ENCODE data around the gene PIEZO1. TPM values are rescaled to one million over a fixed set of nuclear protein-coding genes. Genes with fewer than 3 reads are reported as not detected.
A peak's percentile ranks its signal among the peaks of the same experiment; 100 is the strongest.

PIEZO1 gene
- polyA plus RNA-seq, 1 of the 3 experiments (the other 2 are of a cell fraction), result 184 TPM

GRCh38 chr16:88737298-88738150, 47.5 kb downstream of the PIEZO1 start (continued):
- TF ChIP-seq USF2 (IDR thresholded peaks at IDR 0.05; ENCODE audit: borderline replicate concordance, low read depth, low read length) (no peak), CTCF (IDR thresholded peaks at IDR 0.05) (peak; percentile 88), FOXM1 (IDR thresholded peaks at IDR 0.05; ENCODE audit: low read depth) (no peak), EZH2phosphoT487 (IDR thresholded peaks at IDR 0.05; ENCODE audit: borderline replicate concordance, low read depth) (no peak), PBX3 (IDR thresholded peaks at IDR 0.05) (no peak), RFX5 (IDR thresholded peaks at IDR 0.05; ENCODE audit: low read length) (no peak)

GRCh38 chr16:88736496-88736895, 48.5 kb downstream of the PIEZO1 start:
- H3K79me2 ChIP-seq (ENCODE audit: insufficient read depth), result peaks cover 6% of the 10 kb centered on the region; the same call in 1 of the 2 replicates
- no peak overlapping the region for H3K9ac ChIP-seq
- no peaks in the 10 kb centered on the region for H3K9me2 ChIP-seq
- no peak overlapping the region for H3K4me3 ChIP-seq (ENCODE audit: low read depth in 2 of 2, low read length in 1 of 2)
- H3F3A ChIP-seq (replicated peaks; ENCODE audit: insufficient read depth), result peaks cover 13% of the 10 kb centered on the region
- H3K4me2 ChIP-seq, result no peak overlapping the region
- CTCF ChIA-PET, result interaction anchor here (0.7 to 17.4 kb wide), 28 partner anchors 14 to 481 kb away, joined by 3 to 540 read pairs (median 7); partner anchors contain the start of genes APRT, CDH15, CDT1 and CTU2
- no peak overlapping the region for H3K27ac ChIP-seq (ENCODE audit: low read depth in 2 of 2, low read length in 1 of 2)
- WGBS (ENCODE audit: low lambda C conversion rate), result 60% methylated on average over 1 of the region's 21 CpGs
- TF ChIP-seq POLR2AphosphoS5 (IDR thresholded peaks at IDR 0.05; ENCODE audit: low read depth, low read length) (no peak), EZH2phosphoT487 (IDR thresholded peaks at IDR 0.05; ENCODE audit: borderline replicate concordance, low read depth) (no peak), USF1 (IDR thresholded peaks at IDR 0.05; ENCODE audit: borderline replicate concordance, low read depth) (no peak), USF2 (IDR thresholded peaks at IDR 0.05; ENCODE audit: borderline replicate concordance, low read depth, low read length) (no peak), PBX3 (IDR thresholded peaks at IDR 0.05) (no peak), CHD2 (IDR thresholded peaks at IDR 0.05; ENCODE audit: low read length, partially characterized antibody) (no peak), MXI1 (IDR thresholded peaks at IDR 0.05; ENCODE audit: low read depth, low read length) (no peak), TEAD4 (IDR thresholded peaks at IDR 0.05; ENCODE audit: borderline replicate concordance, insufficient read depth) (no peak), ZBTB33 (IDR thresholded peaks at IDR 0.05; ENCODE audit: borderline replicate concordance, low read depth) (no peak), TAF1 (IDR thresholded peaks at IDR 0.05; ENCODE audit: borderline replicate concordance, low read depth, low read length) (no peak), NRF1 (IDR thresholded peaks at IDR 0.05; ENCODE audit: low read depth, low read length) (no peak), RCOR1 (IDR thresholded peaks at IDR 0.05; ENCODE audit: low read length) (no peak), EP300 (IDR thresholded peaks at IDR 0.05; ENCODE audit: borderline replicate concordance in 1 of 2, low read depth in 1 of 2, low read length in 1 of 2) (no peak), FOXM1 (IDR thresholded peaks at IDR 0.05; ENCODE audit: low read depth) (no peak), RXRA (IDR thresholded peaks at IDR 0.05; ENCODE audit: borderline replicate concordance, low read depth) (no peak), GABPA (IDR thresholded peaks at IDR 0.05; ENCODE audit: low read depth) (no peak), RFX5 (IDR thresholded peaks at IDR 0.05; ENCODE audit: low read length) (no peak)
- no peak for DNase-seq
- H3K4me1 ChIP-seq (ENCODE audit: control insufficient read depth in 1 of 2, insufficient read depth in 2 of 2, low read depth in 1 of 2, low read length in 1 of 2), result peaks cover 1 to 12% of the 10 kb centered on the region in 2 experiments; a peak in 2 of 4 replicates
- POLR2A ChIA-PET, result no interaction called here
- H3K27me3 ChIP-seq (ENCODE audit: insufficient read depth), result no peaks in the 10 kb centered on the region
- peaks cover 30% of the 10 kb centered on the region for H4K20me1 ChIP-seq (ENCODE audit: insufficient read depth)
- no peaks in the 10 kb centered on the region for H3K9me3 ChIP-seq
- no peak overlapping the region for H2AFZ ChIP-seq (ENCODE audit: low read depth)
- H3K36me3 ChIP-seq (replicated peaks in 1 of 2; ENCODE audit: control insufficient read depth in 1 of 2, insufficient read depth in 2 of 2, low read length in 1 of 2), result peaks cover 0 to 35% of the 10 kb centered on the region in 2 experiments

Data from SK-N-SH (cell line).